K562 (cell line): ENCODE results near the gene ZMYND8. TPM values are rescaled to one million over a fixed set of nuclear protein-coding genes. Genes with fewer than 3 reads are reported as not detected.

Experiments
- BACH1 ChIP-seq: fragments of 200-800 bp; sonication (Bioruptor generic); IDR thresholded peaks from 2 replicates; pipeline ENCODE4 v1.6.1; 2016; ENCODE audit warnings: missing genetic modification characterization, missing compliant biosample characterization
- CBX2 ChIP-seq: fragments of 200-600 bp; sonication (generic); IDR thresholded peaks from one replicate; pipeline ENCODE4 v1.6.1; 2012; ENCODE audit warnings: mild to moderate bottlenecking, low read length, inconsistent platforms; ENCODE audit not compliant: insufficient read depth, poor library complexity, severe bottlenecking
- COPS2 ChIP-seq: fragments of 450-650 bp; conservative IDR thresholded peaks from 2 replicates; pipeline ENCODE4 v1.6.1; 2016; ENCODE audit warnings: mild to moderate bottlenecking, moderate library complexity
- CREB1 ChIP-seq, 2 experiments: sonication (generic) in 1 of 2; formaldehyde crosslinking in 1 of 2; IDR thresholded peaks; 2 replicates each; pipeline versions ENCODE4 v1.6.1 to v1.8.0; 2012 to 2022; ENCODE audit warnings: inconsistent platforms in 1 of 2, mild to moderate bottlenecking in 1 of 2, missing genetic modification reagents in 1 of 2, moderate library complexity in 1 of 2
- ESRRA ChIP-seq: fragments of 450-650 bp; IDR thresholded peaks from 2 replicates; pipeline ENCODE4 v1.6.1; 2014; ENCODE audit warnings: low read depth, mild to moderate bottlenecking, moderate library complexity, borderline replicate concordance
- FIP1L1 ChIP-seq: fragments of 200-400 bp; formaldehyde crosslinking; IDR thresholded peaks from 2 replicates; pipeline ENCODE4 v1.6.1; 2018; ENCODE audit warnings: mild to moderate bottlenecking, low read depth, low read length; ENCODE audit not compliant: poor library complexity, severe bottlenecking
- FOXA1 ChIP-seq: fragments of 450-650 bp; IDR thresholded peaks from 2 replicates; pipeline ENCODE4 v1.6.1; 2016; ENCODE audit warnings: mild to moderate bottlenecking, borderline replicate concordance
- HOXB6 ChIP-seq: fragments of 250-450 bp; sonication (Bioruptor Pico); IDR thresholded peaks from 2 replicates; pipeline ENCODE4 v1.5.1; 2022; ENCODE audit warnings: mild to moderate bottlenecking, borderline replicate concordance
- MCM2 ChIP-seq: fragments of 450-650 bp; IDR thresholded peaks from 2 replicates; pipeline ENCODE4 v1.6.1; 2017; ENCODE audit warnings: low read depth, mild to moderate bottlenecking
- MXD1 ChIP-seq: fragments of 250-450 bp; sonication (Bioruptor Pico); IDR thresholded peaks from 2 replicates; pipeline ENCODE4 v1.8.0; 2021; ENCODE audit warnings: borderline replicate concordance, mild to moderate bottlenecking, moderate library complexity; ENCODE audit not compliant: poor library complexity, severe bottlenecking
- PURB ChIP-seq: sonication (generic); formaldehyde crosslinking; IDR thresholded peaks from 2 replicates; pipeline ENCODE4 v1.9.0; 2021; ENCODE audit warnings: low read depth, mild to moderate bottlenecking, missing genetic modification reagents
- RBBP5 ChIP-seq: fragments of 200-600 bp; sonication (generic); IDR thresholded peaks from 2 replicates; pipeline ENCODE4 v1.6.1; 2012; ENCODE audit warnings: borderline replicate concordance, mild to moderate bottlenecking, low read length, control low read depth, inconsistent platforms; ENCODE audit not compliant: insufficient read depth, poor library complexity, severe bottlenecking
- RBM14 ChIP-seq: fragments of 200-400 bp; formaldehyde crosslinking; IDR thresholded peaks from 2 replicates; pipeline ENCODE4 v1.6.1; 2018; ENCODE audit warnings: low read depth, mild to moderate bottlenecking, low read length, moderate library complexity, borderline replicate concordance; ENCODE audit not compliant: insufficient read depth
- SMAD4 ChIP-seq: fragments of 250-450 bp; sonication (Bioruptor Pico); conservative IDR thresholded peaks from 2 replicates; pipeline ENCODE4 v1.8.0; 2021; ENCODE audit warnings: inconsistent platforms, mild to moderate bottlenecking, moderate library complexity
- STAT5A ChIP-seq: IDR thresholded peaks from 2 replicates; pipeline ENCODE4 v1.6.1; 2012; ENCODE audit warnings: low read length, inconsistent platforms, borderline replicate concordance
- XRCC5 ChIP-seq: fragments of 200-400 bp; formaldehyde crosslinking; IDR thresholded peaks from 2 replicates; pipeline ENCODE4 v1.6.1; 2017; ENCODE audit warnings: low read depth, mild to moderate bottlenecking, low read length
- ZBTB26 ChIP-seq: fragments of 450-650 bp; formaldehyde crosslinking; IDR thresholded peaks from 2 replicates; pipeline ENCODE4 v1.4.0; 2022; ENCODE audit warnings: missing genetic modification characterization
- ZC3H4 ChIP-seq: sonication (generic); formaldehyde crosslinking; IDR thresholded peaks from 2 replicates; pipeline ENCODE4 v1.9.0; 2021; ENCODE audit warnings: missing genetic modification reagents, borderline replicate concordance
- ZFP1 ChIP-seq: fragments of 450-650 bp; formaldehyde crosslinking; IDR thresholded peaks from 2 replicates; pipeline ENCODE4 v1.4.0; 2020; ENCODE audit warnings: mild to moderate bottlenecking, mixed read lengths
- ZNF274 ChIP-seq: IDR thresholded peaks from 2 replicates; pipeline ENCODE4 v1.6.1; 2011; ENCODE audit warnings: low read depth, mild to moderate bottlenecking, low read length, moderate library complexity, borderline replicate concordance
- ZNF354B ChIP-seq: fragments of 250-450 bp; sonication (Bioruptor Pico); IDR thresholded peaks from 2 replicates; pipeline ENCODE4 v1.4.0; 2020
- polyA plus RNA-seq, 8 experiments: library from polyadenylated mRNA; depleted of rRNA in 4 of 8; stranded (reverse) in 5 of 8; unstranded in 3 of 8; fragments of >200 nt; fragmentation: Nextera tagmentation in 2 of 8; fragmentation: Illumina TruSeq in 1 of 8; extraction: Ambion mirVana in 2 of 8; extraction: Trizol in 1 of 8; gene quantifications; 2 replicates each; pipeline versions ENCODE4 v1.2.1 to v1.2.3, GENCODE V29; 2011 to 2014; ENCODE audit warnings: inconsistent platforms in 1 of 8, missing spikeins in 1 of 8
- total RNA-seq, 7 experiments: library from RNA; depleted of rRNA in 6 of 7; stranded (reverse); fragments of >200 nt in 6 of 7; fragmentation: Illumina TruSeq in 2 of 7; extraction: Trizol in 2 of 7; gene quantifications; 2 replicates each; pipeline versions ENCODE4 v1.2.1 to v1.2.3, GENCODE V29; 2011 to 2021; ENCODE audit warnings: low replicate concordance in 1 of 7
- TF ChIP-seq, protein P1 (sequence below): sonication (generic); formaldehyde crosslinking; IDR thresholded peaks from 2 replicates; pipeline ENCODE4 v1.8.0; 2022; ENCODE audit warnings: mild to moderate bottlenecking, missing genetic modification reagents
- TF ChIP-seq, protein P2 (sequence below): IDR thresholded peaks from 2 replicates; pipeline ENCODE4 v1.6.1; 2014; ENCODE audit warnings: antibody characterized with exemption

The ZMYND8 gene
- total and polyA plus RNA-seq, 9 of the 15 experiments (the other 6 are each of a cell fraction or from before 2014, with no cell fraction given): 31.8 to 148 (median 71.9) TPM

GRCh38 chr20:47318586-47319516 is 37.6 kb downstream of the ZMYND8 start (continued):
- TF ChIP-seq, protein P1, sequence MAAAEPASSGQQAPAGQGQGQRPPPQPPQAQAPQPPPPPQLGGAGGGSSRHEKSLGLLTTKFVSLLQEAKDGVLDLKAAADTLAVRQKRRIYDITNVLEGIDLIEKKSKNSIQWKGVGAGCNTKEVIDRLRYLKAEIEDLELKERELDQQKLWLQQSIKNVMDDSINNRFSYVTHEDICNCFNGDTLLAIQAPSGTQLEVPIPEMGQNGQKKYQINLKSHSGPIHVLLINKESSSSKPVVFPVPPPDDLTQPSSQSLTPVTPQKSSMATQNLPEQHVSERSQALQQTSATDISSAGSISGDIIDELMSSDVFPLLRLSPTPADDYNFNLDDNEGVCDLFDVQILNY (CRISPR knock-in tag): no peak
- peak; percentile 56; the same call in 1 of the 2 replicates for TF ChIP-seq SMAD4 (CRISPR knock-in tag)
- no peak for TF ChIP-seq MXD1 (CRISPR knock-in tag)
- no peak for TF ChIP-seq COPS2
- no peak for TF ChIP-seq FIP1L1
- no peak for TF ChIP-seq ZBTB26
- no peak for TF ChIP-seq CREB1 (IDR thresholded peaks at IDR 0.05)
- no peak for TF ChIP-seq CREB1 (CRISPR knock-in tag; IDR thresholded peaks at IDR 0.05)
- TF ChIP-seq RBM14: no peak
- peak; percentile 76 for TF ChIP-seq RBBP5
- TF ChIP-seq MCM2: no peak
- TF ChIP-seq HOXB6 (CRISPR knock-in tag): no peak
- no peak for TF ChIP-seq PURB (CRISPR knock-in tag)
- TF ChIP-seq ESRRA: peak; percentile 69; the same call in 1 of the 2 replicates
- no peak for TF ChIP-seq ZNF274
- no peak for TF ChIP-seq STAT5A
- no peak for TF ChIP-seq ZC3H4 (CRISPR knock-in tag)
- no peak for TF ChIP-seq ZFP1
- TF ChIP-seq CBX2: no peak
- TF ChIP-seq, protein P2, sequence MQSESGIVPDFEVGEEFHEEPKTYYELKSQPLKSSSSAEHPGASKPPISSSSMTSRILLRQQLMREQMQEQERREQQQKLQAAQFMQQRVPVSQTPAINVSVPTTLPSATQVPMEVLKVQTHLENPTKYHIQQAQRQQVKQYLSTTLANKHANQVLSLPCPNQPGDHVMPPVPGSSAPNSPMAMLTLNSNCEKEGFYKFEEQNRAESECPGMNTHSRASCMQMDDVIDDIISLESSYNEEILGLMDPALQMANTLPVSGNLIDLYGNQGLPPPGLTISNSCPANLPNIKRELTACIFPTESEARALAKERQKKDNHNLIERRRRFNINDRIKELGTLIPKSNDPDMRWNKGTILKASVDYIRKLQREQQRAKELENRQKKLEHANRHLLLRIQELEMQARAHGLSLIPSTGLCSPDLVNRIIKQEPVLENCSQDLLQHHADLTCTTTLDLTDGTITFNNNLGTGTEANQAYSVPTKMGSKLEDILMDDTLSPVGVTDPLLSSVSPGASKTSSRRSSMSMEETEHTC: no peak
- TF ChIP-seq ZNF354B (CRISPR knock-in tag): no peak
- peak; percentile 21; the same call in 1 of the 2 replicates for TF ChIP-seq XRCC5
- no peak for TF ChIP-seq FOXA1
- no peak for TF ChIP-seq BACH1 (tag)
